Activated B cell treated with CpG ODN at 0.5 μM for 24 hours (primary cell): ENCODE data around the gene ZCCHC14. TPM values are rescaled to one million over a fixed set of nuclear protein-coding genes. Genes with fewer than 3 reads are reported as not detected.
"Not testable (repeated sequence)": the region's sequence is repeated elsewhere in the genome, so short reads cannot be mapped to it uniquely, and the experiment has no call there.

ENCODE experiments used
- ATAC-seq: fragments of 200-7000 bp; cut with Tn5 transposase; one replicate; pipeline ENCODE4 v1.10.0; 2021; ENCODE audit warnings: low read depth, mild to moderate bottlenecking, moderate library complexity
- CTCF ChIA-PET: fragments of 350-600 bp; sonication (Branson Sonifier 250); formaldehyde crosslinking; loops from one replicate; lab custom pipeline; 2021; ENCODE audit warnings: antibody characterized with exemption; lab: Charles Lee
- POLR2A ChIA-PET: fragments of 350-600 bp; sonication (Branson Sonifier 250); formaldehyde crosslinking; loops from one replicate; lab custom pipeline; 2021; ENCODE audit warnings: antibody characterized with exemption; lab: Charles Lee
- DNase-seq: peaks from one replicate; pipeline ENCODE4 v3.0.0; 2022
- H3K27ac Mint-ChIP-seq: one replicate; pipeline ENCODE4 v1.8.0; 2020; ENCODE audit warnings: mixed read lengths
- H3K27me3 Mint-ChIP-seq: one replicate; pipeline ENCODE4 v1.8.0; 2021; ENCODE audit warnings: mixed read lengths
- H3K36me3 Mint-ChIP-seq: one replicate; pipeline ENCODE4 v1.8.0; 2021; ENCODE audit warnings: low read depth, mixed read lengths
- H3K4me1 Mint-ChIP-seq: one replicate; pipeline ENCODE4 v1.8.0; 2021; ENCODE audit warnings: mixed read lengths
- H3K4me3 Mint-ChIP-seq: one replicate; pipeline ENCODE4 v1.8.0; 2020; ENCODE audit warnings: mild to moderate bottlenecking, mixed read lengths
- H3K9me3 Mint-ChIP-seq: one replicate; pipeline ENCODE4 v1.8.0; 2020; ENCODE audit warnings: mixed read lengths
- intact Hi-C: fragments of 100-400 bp; cut with micrococcal nuclease; formaldehyde crosslinking; loops from one replicate; pipeline ENCODE4 v1.15.1; 2024
- total RNA-seq: library from RNA; stranded (reverse); gene quantifications from 2 replicates; pipeline ENCODE4 v1.2.3, GENCODE V29; 2022
- TF ChIP-seq, protein P1 (sequence below): fragments of 200-600 bp; IDR thresholded peaks from one replicate; pipeline ENCODE4 v1.8.0; 2022; ENCODE audit warnings: antibody characterized with exemption, mild to moderate bottlenecking

Gene ZCCHC14
- total RNA-seq, 1 donor from 2014 or later = 3.8 TPM

DNA sequence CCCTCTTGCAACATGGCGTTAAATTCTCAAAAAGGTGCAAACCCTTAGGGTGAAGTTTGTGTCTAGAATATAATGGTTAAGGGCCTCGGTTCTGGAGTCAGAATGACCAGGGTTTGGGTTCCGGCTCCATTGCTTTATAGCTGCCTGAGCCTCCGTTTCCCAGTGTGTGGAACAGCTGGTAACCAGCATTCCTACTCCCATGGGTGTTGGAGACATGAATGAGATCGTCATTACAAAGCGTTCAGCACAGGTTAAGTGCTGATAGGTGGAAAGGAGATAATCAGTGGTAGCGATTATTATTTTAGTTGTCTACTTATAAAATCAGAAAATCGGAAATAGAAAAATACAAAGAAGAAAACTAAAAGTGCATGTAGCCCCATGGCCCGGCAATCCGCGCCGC is 23.5 kb upstream of the ZCCHC14 start:
- Mint-ChIP-seq H3K4me1 (no peaks in the 10 kb centered on the region), H3K36me3 (no peaks in the 10 kb centered on the region), H3K27ac (no peak overlapping the region), H3K9me3 (no peaks in the 10 kb centered on the region), H3K4me3 (no peak overlapping the region), H3K27me3 (peaks cover 40% of the 10 kb centered on the region)
- intact Hi-C loops = no loop called here
- CTCF ChIA-PET = no interaction called here
- POLR2A ChIA-PET = no interaction called here
- TF ChIP-seq, protein P1, sequence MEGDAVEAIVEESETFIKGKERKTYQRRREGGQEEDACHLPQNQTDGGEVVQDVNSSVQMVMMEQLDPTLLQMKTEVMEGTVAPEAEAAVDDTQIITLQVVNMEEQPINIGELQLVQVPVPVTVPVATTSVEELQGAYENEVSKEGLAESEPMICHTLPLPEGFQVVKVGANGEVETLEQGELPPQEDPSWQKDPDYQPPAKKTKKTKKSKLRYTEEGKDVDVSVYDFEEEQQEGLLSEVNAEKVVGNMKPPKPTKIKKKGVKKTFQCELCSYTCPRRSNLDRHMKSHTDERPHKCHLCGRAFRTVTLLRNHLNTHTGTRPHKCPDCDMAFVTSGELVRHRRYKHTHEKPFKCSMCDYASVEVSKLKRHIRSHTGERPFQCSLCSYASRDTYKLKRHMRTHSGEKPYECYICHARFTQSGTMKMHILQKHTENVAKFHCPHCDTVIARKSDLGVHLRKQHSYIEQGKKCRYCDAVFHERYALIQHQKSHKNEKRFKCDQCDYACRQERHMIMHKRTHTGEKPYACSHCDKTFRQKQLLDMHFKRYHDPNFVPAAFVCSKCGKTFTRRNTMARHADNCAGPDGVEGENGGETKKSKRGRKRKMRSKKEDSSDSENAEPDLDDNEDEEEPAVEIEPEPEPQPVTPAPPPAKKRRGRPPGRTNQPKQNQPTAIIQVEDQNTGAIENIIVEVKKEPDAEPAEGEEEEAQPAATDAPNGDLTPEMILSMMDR = no peak
- DNase-seq = no peak
- no peak for ATAC-seq

DNA sequence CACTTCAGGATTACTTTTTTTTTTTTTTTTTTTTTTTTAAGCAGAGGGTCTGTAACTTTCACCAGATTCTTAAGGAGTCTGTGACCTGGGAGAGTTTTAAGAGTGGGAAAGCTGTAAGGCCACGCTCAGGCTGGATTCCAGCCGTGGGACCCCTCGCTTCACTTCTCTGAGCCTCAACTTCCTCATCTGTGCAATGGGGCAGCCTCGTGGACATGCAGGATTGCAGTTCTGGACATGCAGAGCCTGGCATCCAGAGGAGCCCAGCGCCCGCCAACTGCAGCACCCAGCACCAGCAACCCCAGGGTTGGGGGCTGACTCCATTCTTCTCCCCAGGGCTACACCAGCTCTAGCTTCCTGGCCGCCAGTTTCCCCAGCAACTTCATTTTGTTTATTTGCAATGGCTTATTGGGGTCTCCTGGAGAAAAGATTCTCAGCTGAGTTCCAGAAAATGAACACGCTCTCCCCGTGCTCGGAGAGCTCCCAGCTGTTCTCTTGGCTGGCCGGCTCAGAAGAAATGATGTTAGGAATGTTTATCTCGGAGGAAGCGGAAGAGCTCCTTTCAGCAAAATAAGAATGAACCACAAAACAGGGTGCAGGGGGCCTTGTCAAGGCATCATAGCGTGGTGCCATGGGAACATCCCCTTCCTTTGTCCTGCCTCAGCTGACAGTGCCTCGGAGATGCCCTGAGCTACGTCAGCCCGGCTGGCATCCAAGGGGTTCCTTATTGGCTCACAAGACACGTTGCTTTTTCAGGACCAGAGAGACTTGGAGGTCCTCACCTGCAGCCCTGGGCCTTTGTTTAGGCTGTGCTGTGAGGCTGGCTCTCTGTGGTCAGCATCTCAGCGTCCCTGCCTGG is 22.9 kb upstream of the ZCCHC14 start:
- ATAC-seq (no peak), DNase-seq (no peak)
- Mint-ChIP-seq H3K36me3 (no peaks in the 10 kb centered on the region), H3K9me3 (no peaks in the 10 kb centered on the region), H3K27me3 (peaks cover 39% of the 10 kb centered on the region), H3K27ac (no peak overlapping the region), H3K4me1 (no peaks in the 10 kb centered on the region), H3K4me3 (no peak overlapping the region)
- ChIA-PET POLR2A (no interaction called here), CTCF (interaction anchor here (0.6 kb wide), 1 partner anchor 66 kb away, joined by 3 read pairs; no protein-coding TSS in a partner anchor)
- TF ChIP-seq, protein P1 = no peak
- intact Hi-C loops = no loop called here

DNA sequence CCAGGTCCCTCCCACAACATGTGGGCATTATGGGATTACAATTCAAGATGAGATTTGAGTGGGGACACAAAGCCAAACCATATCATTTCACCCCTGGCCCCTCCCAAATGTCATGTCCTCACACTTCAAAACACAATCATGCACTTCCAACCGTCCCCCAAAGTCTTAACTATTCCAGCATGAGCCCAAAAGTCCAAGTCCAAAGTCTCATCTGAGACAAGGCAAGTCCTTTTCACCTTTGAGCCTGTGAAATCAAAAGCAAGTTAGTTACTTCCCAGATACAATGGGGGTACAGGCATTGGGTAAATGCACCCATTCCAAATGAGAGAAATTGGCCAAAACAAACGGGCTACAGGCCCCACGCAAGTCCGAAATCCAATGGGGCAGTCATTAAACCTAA is 17.0 kb upstream of the ZCCHC14 start:
- H3K27ac Mint-ChIP-seq, POLR2A ChIA-PET, CTCF ChIA-PET, H3K4me1 Mint-ChIP-seq, ATAC-seq, H3K9me3 Mint-ChIP-seq, H3K36me3 Mint-ChIP-seq, DNase-seq, intact Hi-C loops, H3K4me3 Mint-ChIP-seq: not testable (repeated sequence)
- H3K27me3 Mint-ChIP-seq = peaks cover 54% of the 10 kb centered on the region

DNA sequence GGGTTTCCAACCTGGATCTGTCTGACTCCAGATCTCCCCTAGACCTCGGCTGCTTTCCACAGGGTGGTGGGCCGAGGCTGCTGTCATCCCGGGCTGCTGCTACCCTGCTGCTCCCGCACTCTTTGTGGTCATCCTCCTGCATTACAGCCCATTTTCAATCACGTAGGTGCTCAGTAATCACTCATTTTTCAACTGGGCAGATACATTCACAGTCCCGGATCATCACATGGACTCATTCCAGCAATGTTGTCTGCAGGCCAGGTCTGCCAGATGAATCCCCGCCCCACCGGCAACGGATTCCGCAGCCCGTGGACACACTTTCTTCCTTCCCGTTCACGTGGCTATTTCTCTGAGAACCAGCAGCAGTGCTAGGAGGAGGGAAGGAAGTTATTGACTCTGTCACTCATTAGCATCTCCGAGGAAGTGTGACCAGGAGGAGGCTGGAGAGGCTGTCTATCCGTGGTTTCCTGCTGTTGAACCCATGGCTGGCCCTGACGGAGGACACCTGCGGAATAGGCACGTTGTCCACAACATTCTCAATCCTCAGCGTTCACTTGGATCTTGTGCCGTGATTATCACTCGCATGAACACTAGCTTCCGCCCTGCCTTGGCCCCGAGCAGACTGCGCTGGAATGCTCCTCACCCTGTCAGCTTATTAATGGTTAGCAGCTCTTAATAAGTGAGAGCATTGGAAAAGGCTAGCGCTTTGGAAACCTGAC is 14.7 kb upstream of the ZCCHC14 start:
- no peak overlapping the region for H3K4me3 Mint-ChIP-seq
- ChIA-PET CTCF (no interaction called here), POLR2A (no interaction called here)
- DNase-seq (no peak), ATAC-seq (no peak)
- TF ChIP-seq, protein P1 = no peak
- no peaks in the 10 kb centered on the region for H3K36me3 Mint-ChIP-seq
- H3K4me1 Mint-ChIP-seq = peaks cover 4% of the 10 kb centered on the region
- H3K27ac Mint-ChIP-seq = no peak overlapping the region
- H3K27me3 Mint-ChIP-seq = peaks cover 50% of the 10 kb centered on the region
- no peaks in the 10 kb centered on the region for H3K9me3 Mint-ChIP-seq
- intact Hi-C loops = no loop called here

DNA sequence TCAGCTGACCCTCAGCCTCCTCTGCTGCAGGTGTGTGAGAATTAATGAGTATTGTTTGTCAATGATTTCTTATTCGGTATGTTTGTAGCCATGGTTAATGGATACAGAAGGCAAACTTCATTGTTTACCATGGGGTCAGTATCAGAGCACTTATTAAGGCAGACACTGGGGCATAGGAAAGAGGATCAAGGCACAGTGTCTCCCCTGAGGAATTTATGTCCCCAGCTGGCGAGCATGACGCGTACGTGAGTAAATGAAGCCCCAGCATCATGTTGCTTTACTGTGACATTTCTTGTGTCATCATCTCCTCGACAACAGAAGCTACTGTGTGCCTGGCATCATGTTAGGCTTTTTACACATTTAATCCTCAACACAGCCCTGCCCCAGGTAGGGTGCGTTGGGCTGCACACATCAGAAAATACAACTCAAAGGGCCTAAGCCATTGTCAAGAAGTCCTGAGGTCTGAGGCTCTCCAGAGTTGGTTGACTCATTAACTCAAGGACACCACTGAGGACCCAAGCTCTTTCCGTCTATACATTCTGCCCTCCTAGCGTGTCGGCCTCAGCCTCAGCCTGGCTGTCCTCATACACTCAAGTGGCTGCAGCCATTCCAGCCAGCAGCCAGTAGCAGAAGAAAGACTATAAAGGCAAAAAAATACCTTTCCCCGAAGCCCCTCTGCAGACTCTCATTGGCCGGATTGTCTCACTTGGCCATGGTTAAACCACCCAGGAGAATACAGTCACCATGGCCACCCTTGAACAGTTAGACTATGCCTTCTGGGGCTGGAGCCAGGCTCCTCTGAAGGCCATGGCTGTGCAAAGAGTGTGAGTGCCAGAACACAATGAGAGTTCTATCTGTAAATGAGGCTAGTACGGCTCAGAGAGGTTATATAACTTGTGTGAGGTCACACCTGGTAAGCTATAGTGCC is 13.9 kb upstream of the ZCCHC14 start:
- Mint-ChIP-seq H3K9me3 (no peaks in the 10 kb centered on the region), H3K27me3 (peaks cover 47% of the 10 kb centered on the region), H3K36me3 (no peaks in the 10 kb centered on the region), H3K4me1 (peaks cover 4% of the 10 kb centered on the region), H3K27ac (no peak overlapping the region), H3K4me3 (no peak overlapping the region)
- ChIA-PET CTCF (no interaction called here), POLR2A (no interaction called here)
- intact Hi-C loops = no loop called here
- no peak for ATAC-seq
- DNase-seq = no peak
- TF ChIP-seq, protein P1 = no peak
